Endothelial cell (in vitro differentiated cells): ENCODE measurements around the gene USP17L18. TPM values are rescaled to one million over a fixed set of nuclear protein-coding genes. Genes with fewer than 3 reads are reported as not detected.
"Not testable (repeated sequence)": the region's sequence is repeated elsewhere in the genome, so short reads cannot be mapped to it uniquely, and the experiment has no call there.

Source experiments
- DNase-seq: peaks from one replicate; pipeline ENCODE4 v3.0.0; 2021; ENCODE audit warnings: low spot score
- H3K27ac Mint-ChIP-seq: one replicate; pipeline ENCODE4 v1.8.0; 2021; ENCODE audit warnings: mixed read lengths, inconsistent platforms; ENCODE audit not compliant: unreplicated experiment
- H3K27me3 Mint-ChIP-seq: one replicate; pipeline ENCODE4 v1.8.0; 2021; ENCODE audit warnings: mild to moderate bottlenecking, moderate library complexity, mixed read lengths, inconsistent platforms; ENCODE audit not compliant: unreplicated experiment
- H3K36me3 Mint-ChIP-seq: one replicate; pipeline ENCODE4 v1.8.0; 2021; ENCODE audit warnings: mild to moderate bottlenecking, low read depth, mixed read lengths, inconsistent platforms; ENCODE audit not compliant: unreplicated experiment
- H3K4me1 Mint-ChIP-seq: one replicate; pipeline ENCODE4 v1.8.0; 2021; ENCODE audit warnings: mild to moderate bottlenecking, mixed read lengths, inconsistent platforms; ENCODE audit not compliant: unreplicated experiment
- H3K4me3 Mint-ChIP-seq: one replicate; pipeline ENCODE4 v1.8.0; 2021; ENCODE audit warnings: mild to moderate bottlenecking, mixed read lengths, inconsistent platforms; ENCODE audit not compliant: unreplicated experiment
- H3K9me3 Mint-ChIP-seq: one replicate; pipeline ENCODE4 v1.8.0; 2021; ENCODE audit warnings: mixed read lengths, inconsistent platforms; ENCODE audit not compliant: unreplicated experiment
- long read RNA-seq: library from polyadenylated mRNA; unstranded; transcript quantifications from one replicate; pipeline ENCODE4 v2.0.0, GENCODE V29; 2020; ENCODE audit not compliant: unreplicated experiment
- total RNA-seq: library from RNA; stranded (reverse); fragmentation: NEBNext Ultra II Directional; extraction: Animal tissue kit (Norgen Biotek cat#: 25700); gene quantifications from one replicate; pipeline ENCODE4 v1.2.1, GENCODE V29; 2021; ENCODE audit not compliant: unreplicated experiment

The USP17L18 gene
- total RNA-seq = not detected
- long read RNA-seq = 0 reads

GRCh38 chr4:9247953-9248680 lies at the start of gene USP17L18:
Gene USP17L18 (plus strand): TSS chr4:9248630. CDS start chr4:9248630, 0 bp downstream.
- peak; percentile 2 for DNase-seq
- H3K36me3 Mint-ChIP-seq, H3K9me3 Mint-ChIP-seq, H3K27me3 Mint-ChIP-seq, H3K27ac Mint-ChIP-seq, H3K4me3 Mint-ChIP-seq, H3K4me1 Mint-ChIP-seq: not testable (repeated sequence)

- DNase-seq, H3K4me1 Mint-ChIP-seq, H3K36me3 Mint-ChIP-seq, H3K9me3 Mint-ChIP-seq, H3K4me3 Mint-ChIP-seq, H3K27me3 Mint-ChIP-seq, H3K27ac Mint-ChIP-seq: not testable (repeated sequence)
Observed at GRCh38 chr4:9210357-9210756, 38.1 kb upstream of the USP17L18 start, which contains the start of gene USP17L10. Gene USP17L10 (plus strand): TSS chr4:9210657. CDS start chr4:9210657, 0 bp downstream.

- not testable (repeated sequence) for H3K27me3 Mint-ChIP-seq, H3K36me3 Mint-ChIP-seq, H3K9me3 Mint-ChIP-seq, DNase-seq, H3K4me1 Mint-ChIP-seq, H3K4me3 Mint-ChIP-seq, H3K27ac Mint-ChIP-seq
Observed at GRCh38 chr4:9214701-9215100, 33.7 kb upstream of the USP17L18 start.

- not testable (repeated sequence) for H3K4me3 Mint-ChIP-seq, H3K27me3 Mint-ChIP-seq, H3K9me3 Mint-ChIP-seq, DNase-seq, H3K27ac Mint-ChIP-seq, H3K4me1 Mint-ChIP-seq, H3K36me3 Mint-ChIP-seq
Observed at GRCh38 chr4:9215105-9215504, 33.3 kb upstream of the USP17L18 start, which contains the start of gene USP17L11. Gene USP17L11 (plus strand): TSS chr4:9215405. CDS start chr4:9215405, 0 bp downstream.

GRCh38 chr4:9219852-9220251 lies 28.6 kb upstream of the USP17L18 start, which contains the start of gene USP17L12:
Gene USP17L12 (plus strand): TSS chr4:9220152. CDS start chr4:9220152, 0 bp downstream.
- H3K4me1 Mint-ChIP-seq, DNase-seq, H3K27ac Mint-ChIP-seq, H3K27me3 Mint-ChIP-seq, H3K9me3 Mint-ChIP-seq, H3K36me3 Mint-ChIP-seq, H3K4me3 Mint-ChIP-seq: not testable (repeated sequence)

- H3K4me3 Mint-ChIP-seq, H3K27me3 Mint-ChIP-seq, H3K36me3 Mint-ChIP-seq, H3K9me3 Mint-ChIP-seq, H3K4me1 Mint-ChIP-seq, H3K27ac Mint-ChIP-seq, DNase-seq: not testable (repeated sequence)
Observed at GRCh38 chr4:9224596-9224995, 23.8 kb upstream of the USP17L18 start, which contains the start of gene USP17L13. Gene USP17L13 (plus strand): TSS chr4:9224896. CDS start chr4:9224896, 0 bp downstream.

GRCh38 chr4:9230249-9230648 lies 18.2 kb upstream of the USP17L18 start:
- H3K4me1 Mint-ChIP-seq, H3K4me3 Mint-ChIP-seq, H3K36me3 Mint-ChIP-seq, H3K27ac Mint-ChIP-seq, H3K27me3 Mint-ChIP-seq, DNase-seq, H3K9me3 Mint-ChIP-seq: not testable (repeated sequence)

- H3K4me3 Mint-ChIP-seq, H3K27me3 Mint-ChIP-seq, H3K36me3 Mint-ChIP-seq, H3K27ac Mint-ChIP-seq, H3K4me1 Mint-ChIP-seq, H3K9me3 Mint-ChIP-seq, DNase-seq: not testable (repeated sequence)
Observed at GRCh38 chr4:9234085-9234484, 14.3 kb upstream of the USP17L18 start, which contains the start of gene USP17L15. Gene USP17L15 (plus strand): TSS chr4:9234385. CDS start chr4:9234385, 0 bp downstream.

- H3K9me3 Mint-ChIP-seq, H3K27me3 Mint-ChIP-seq, H3K4me1 Mint-ChIP-seq, H3K36me3 Mint-ChIP-seq, DNase-seq, H3K27ac Mint-ChIP-seq, H3K4me3 Mint-ChIP-seq: not testable (repeated sequence)
Observed at GRCh38 chr4:9238461-9238860, 10.0 kb upstream of the USP17L18 start.

GRCh38 chr4:9243579-9243978 lies 4.9 kb upstream of the USP17L18 start, which contains the start of gene USP17L17:
Gene USP17L17 (plus strand): TSS chr4:9243879. CDS start chr4:9243879, 0 bp downstream.
- H3K27ac Mint-ChIP-seq, H3K9me3 Mint-ChIP-seq, DNase-seq, H3K27me3 Mint-ChIP-seq, H3K4me1 Mint-ChIP-seq, H3K4me3 Mint-ChIP-seq, H3K36me3 Mint-ChIP-seq: not testable (repeated sequence)

GRCh38 chr4:9253078-9253477 lies 4.6 kb downstream of the USP17L18 start, which contains the start of gene USP17L19:
Gene USP17L19 (plus strand): TSS chr4:9253378. CDS start chr4:9253378, 0 bp downstream.
- not testable (repeated sequence) for H3K4me3 Mint-ChIP-seq, H3K36me3 Mint-ChIP-seq, H3K27ac Mint-ChIP-seq, H3K4me1 Mint-ChIP-seq, H3K9me3 Mint-ChIP-seq, DNase-seq, H3K27me3 Mint-ChIP-seq

GRCh38 chr4:9257824-9258223 lies 9.4 kb downstream of the USP17L18 start, which contains the start of gene USP17L20:
Gene USP17L20 (plus strand): TSS chr4:9258124. CDS start chr4:9258124, 0 bp downstream.
- H3K27me3 Mint-ChIP-seq, H3K36me3 Mint-ChIP-seq, H3K9me3 Mint-ChIP-seq, H3K27ac Mint-ChIP-seq, H3K4me3 Mint-ChIP-seq, H3K4me1 Mint-ChIP-seq, DNase-seq: not testable (repeated sequence)
